Measurements from ENCODE around the gene PPP4R3C.
"Not testable (repeated sequence)": the region's sequence is repeated elsewhere in the genome, so short reads cannot be mapped to it uniquely, and the experiment has no call there.

Gene PPP4R3C

GRCh38 chrX:27463187-27463586 lies at the start of gene PPP4R3C:
TSS of gene PPP4R3C (minus strand) at chrX:27463341. CDS start at chrX:27463296, 45 bp downstream.
- no peak for DNase-seq (ENCODE audit: low read depth)

GRCh38 chrX:27491397-27491796 lies 28.3 kb upstream of the PPP4R3C start:
- DNase-seq (ENCODE audit: low read depth): no peak

- no peak for DNase-seq (ENCODE audit: low read depth)
These were observed 2.9 kb upstream of the PPP4R3C start for GRCh38 chrX:27466051-27466450.

- no peak for DNase-seq (ENCODE audit: low read depth)
These were observed 1.9 kb upstream of the PPP4R3C start for GRCh38 chrX:27465036-27465435.

GRCh38 chrX:27459129-27459528 lies 4.0 kb downstream of the PPP4R3C start:
- DNase-seq (ENCODE audit: low read depth): not testable (repeated sequence)

- DNase-seq (ENCODE audit: low read depth): not testable (repeated sequence)
These were observed 4.6 kb downstream of the PPP4R3C start for GRCh38 chrX:27458544-27458943.

- DNase-seq (ENCODE audit: low read depth): no peak
These were observed 11.8 kb downstream of the PPP4R3C start for GRCh38 chrX:27451324-27451723.

- no peak for DNase-seq (ENCODE audit: low read depth)
These were observed 16.7 kb downstream of the PPP4R3C start for GRCh38 chrX:27446423-27446822.

GRCh38 chrX:27445438-27445837 lies 17.7 kb downstream of the PPP4R3C start:
- DNase-seq (ENCODE audit: low read depth): no peak

GRCh38 chrX:27444093-27444908 lies 18.8 kb downstream of the PPP4R3C start:
- DNase-seq (ENCODE audit: low read depth): no peak

GRCh38 chrX:27442392-27442791 lies 20.7 kb downstream of the PPP4R3C start:
- not testable (repeated sequence) for DNase-seq (ENCODE audit: low read depth)

- DNase-seq (ENCODE audit: low read depth): no peak
These were observed 23.4 kb downstream of the PPP4R3C start for GRCh38 chrX:27439771-27440170.

GRCh38 chrX:27438937-27439336 lies 24.2 kb downstream of the PPP4R3C start:
- no peak for DNase-seq (ENCODE audit: low read depth)

- no peak for DNase-seq (ENCODE audit: low read depth)
These were observed 28.1 kb downstream of the PPP4R3C start for GRCh38 chrX:27435031-27435430.

Measured in HS-5 (cell line).